ENCODE results near the gene ZBED4.

The ZBED4 gene

GRCh38 chr22:49903322-49904039, 49.8 kb downstream of the ZBED4 start:
- no peak for DNase-seq (ENCODE audit: low spot score)

- no peak for DNase-seq (ENCODE audit: low spot score)
These were observed 50.4 kb downstream of the ZBED4 start for GRCh38 chr22:49904040-49904369.

- no peak for DNase-seq (ENCODE audit: low spot score)
These were observed 51.8 kb downstream of the ZBED4 start for GRCh38 chr22:49905465-49905864.

GRCh38 chr22:49906071-49906798, 52.6 kb downstream of the ZBED4 start:
- DNase-seq (ENCODE audit: low spot score) = no peak

DNA sequence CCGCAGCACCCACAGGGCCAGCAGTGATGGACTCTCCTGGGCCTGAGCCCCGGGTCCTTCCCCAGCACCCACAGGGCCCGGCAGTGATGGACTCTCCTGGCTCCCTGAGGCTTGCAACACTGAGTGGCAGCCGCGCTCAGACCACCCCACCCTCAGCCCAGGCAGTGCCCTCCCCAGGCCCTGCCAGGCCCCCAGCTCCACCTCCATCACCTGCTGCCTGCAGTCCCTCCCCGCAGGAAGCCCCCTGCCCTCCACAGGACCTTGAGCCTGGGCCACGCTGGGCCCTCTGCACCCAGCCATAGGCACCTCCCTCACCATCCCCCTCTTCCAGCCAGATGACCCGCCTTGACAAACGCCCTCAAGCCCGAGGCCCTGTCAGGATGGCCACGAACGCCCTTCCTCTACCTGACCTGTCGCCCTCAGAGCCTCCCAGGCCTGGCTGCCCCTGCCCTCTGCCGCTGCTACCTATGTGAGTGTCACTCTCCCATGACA, 53.2 kb downstream of the ZBED4 start:
- DNase-seq (ENCODE audit: low spot score) = no peak

- no peak for DNase-seq (ENCODE audit: low spot score)
These were observed 54.2 kb downstream of the ZBED4 start for GRCh38 chr22:49907807-49908206.

GRCh38 chr22:49909476-49910205, 56.0 kb downstream of the ZBED4 start:
- no peak for DNase-seq (ENCODE audit: low spot score)

- DNase-seq (ENCODE audit: low spot score) = no peak
These were observed 56.8 kb downstream of the ZBED4 start for GRCh38 chr22:49910229-49911155.

DNA sequence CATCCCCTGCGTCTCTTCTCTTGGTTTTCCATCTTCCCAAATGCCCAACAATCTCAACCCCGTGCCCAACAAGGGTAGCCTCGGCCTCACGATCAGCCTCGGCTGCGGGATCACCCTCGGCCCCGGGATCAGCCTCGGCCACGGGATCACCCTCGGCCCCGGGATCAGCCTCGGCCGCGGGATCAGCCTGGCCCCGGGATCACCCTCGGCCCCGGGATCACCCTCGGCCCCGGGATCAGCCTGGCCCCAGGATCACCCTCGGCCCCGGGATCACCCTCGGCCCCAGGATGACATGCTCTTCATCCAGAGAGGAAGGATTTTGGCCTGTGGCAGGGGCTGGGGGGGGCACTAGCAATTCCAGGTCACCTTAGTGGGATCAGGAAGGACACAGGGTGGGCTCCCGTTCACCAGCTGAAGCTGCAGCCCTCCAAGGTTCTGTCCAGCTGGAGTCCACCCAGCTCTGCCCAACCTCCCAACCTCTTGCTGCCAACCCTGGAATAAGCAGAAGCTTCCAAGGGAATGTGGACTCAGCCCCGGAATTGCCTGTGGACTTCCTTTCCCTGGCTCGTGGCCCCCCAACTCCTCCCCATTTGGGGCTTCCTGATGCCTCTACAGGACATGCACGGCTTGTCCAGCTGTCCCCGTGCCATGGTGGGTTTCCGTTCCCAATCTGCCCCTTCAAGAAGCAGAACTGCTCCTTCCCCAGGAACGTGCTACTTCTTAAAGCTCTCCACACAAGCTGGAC, 58.4 kb downstream of the ZBED4 start:
- DNase-seq (ENCODE audit: low spot score) = no peak

GRCh38 chr22:49913026-49913425, 59.4 kb downstream of the ZBED4 start:
- DNase-seq (ENCODE audit: low spot score) = no peak

GRCh38 chr22:49913446-49913845, 59.8 kb downstream of the ZBED4 start:
- DNase-seq (ENCODE audit: low spot score) = no peak

- no peak for DNase-seq (ENCODE audit: low spot score)
These were observed 60.6 kb downstream of the ZBED4 start for GRCh38 chr22:49914256-49914655.

DNA sequence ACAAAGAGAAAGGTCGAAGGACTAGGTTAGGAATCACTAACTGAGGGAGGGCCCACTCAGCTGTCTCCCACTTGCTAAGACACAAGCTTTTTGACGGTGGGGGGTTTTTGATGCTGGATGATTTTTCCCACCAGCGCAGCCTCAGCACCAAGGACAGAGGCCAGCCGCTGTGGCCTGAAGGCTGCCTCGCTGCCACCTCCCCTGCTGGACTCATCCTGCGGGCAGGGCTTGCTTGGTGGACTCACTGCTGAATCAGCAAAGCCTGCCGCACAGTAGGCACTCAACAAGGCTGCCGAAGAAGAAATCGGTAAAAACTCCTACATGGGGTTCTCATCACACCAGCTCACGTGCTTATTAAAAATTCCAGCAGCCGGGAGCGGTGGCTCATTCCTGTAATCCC, 62.0 kb downstream of the ZBED4 start:
- no peak for DNase-seq (ENCODE audit: low spot score)

DNA sequence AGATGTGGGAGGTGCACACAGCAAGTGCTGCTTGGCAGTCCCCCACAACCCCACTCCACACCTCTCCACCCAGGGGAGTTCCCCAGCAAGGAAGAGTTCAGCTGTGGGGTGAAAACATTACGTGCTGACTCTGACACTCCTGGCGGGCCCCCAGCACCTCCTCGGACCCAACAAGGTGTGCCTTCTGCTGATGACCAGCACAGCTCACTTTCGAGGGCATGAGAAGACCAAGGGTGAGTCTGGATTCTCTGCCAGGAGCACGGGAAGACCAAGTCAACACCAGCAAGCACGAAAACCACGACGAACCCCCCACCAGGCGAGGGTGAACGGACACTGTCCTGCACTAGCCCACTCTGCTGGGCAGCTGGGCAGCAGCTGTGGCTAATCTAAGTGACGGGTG, 63.2 kb downstream of the ZBED4 start:
- no peak for DNase-seq (ENCODE audit: low spot score)

DNA sequence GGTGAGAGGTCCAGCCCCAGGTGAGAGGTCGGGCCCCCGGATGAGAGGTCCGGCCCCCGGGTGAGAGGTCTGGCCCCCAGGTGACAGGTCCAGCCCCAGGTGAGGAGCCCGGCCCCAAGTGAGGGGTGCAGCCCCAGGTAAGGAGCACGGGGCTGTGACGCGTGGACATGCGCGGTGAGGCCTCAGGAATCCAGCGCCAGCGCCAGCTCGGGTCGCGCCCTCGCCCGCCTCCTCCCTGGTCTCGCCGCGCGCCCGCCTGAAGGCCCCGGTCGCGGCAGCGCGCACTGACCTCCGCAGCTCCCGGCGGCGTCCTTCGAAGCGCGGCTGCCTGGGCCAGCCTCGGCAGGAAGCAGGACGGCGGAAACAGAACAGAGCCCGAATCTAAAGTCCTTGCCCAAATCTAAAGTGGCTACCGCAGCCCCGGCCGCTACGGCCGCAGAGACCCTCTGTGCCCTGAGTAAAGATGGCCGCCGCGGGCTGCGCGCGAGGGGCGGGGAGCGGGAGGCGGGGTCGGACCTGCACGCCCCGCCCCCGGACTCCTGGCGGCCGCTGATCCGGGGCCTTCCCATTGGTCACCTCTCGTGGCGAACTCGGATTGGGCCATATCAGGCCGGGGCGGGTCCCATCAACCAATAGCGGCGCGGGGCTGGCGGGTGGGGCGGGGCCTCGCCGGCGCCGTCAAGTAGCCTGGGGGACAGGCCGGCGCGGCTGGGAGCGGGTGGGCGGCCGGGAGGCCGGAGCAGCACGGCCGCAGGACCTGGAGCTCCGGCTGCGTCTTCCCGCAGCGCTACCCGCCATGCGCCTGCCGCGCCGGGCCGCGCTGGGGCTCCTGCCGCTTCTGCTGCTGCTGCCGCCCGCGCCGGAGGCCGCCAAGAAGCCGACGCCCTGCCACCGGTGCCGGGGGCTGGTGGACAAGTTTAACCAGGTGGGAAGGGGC, 64.6 kb downstream of the ZBED4 start, which contains the start of the genes ALG12 and CRELD2:
ALG12 (minus strand) TSS at position 465 of the 937 bp plus-strand sequence. CDS start 4,673 bp downstream, outside the sequence.
CRELD2 (plus strand) TSS at position 661 of the 937 bp plus-strand sequence; CDS start at position 797, 136 bp downstream.
- peak; percentile 96 for DNase-seq (ENCODE audit: low spot score)

GRCh38 chr22:49918911-49919881, 65.6 kb downstream of the ZBED4 start:
- DNase-seq (ENCODE audit: low spot score) = no peak

DNA sequence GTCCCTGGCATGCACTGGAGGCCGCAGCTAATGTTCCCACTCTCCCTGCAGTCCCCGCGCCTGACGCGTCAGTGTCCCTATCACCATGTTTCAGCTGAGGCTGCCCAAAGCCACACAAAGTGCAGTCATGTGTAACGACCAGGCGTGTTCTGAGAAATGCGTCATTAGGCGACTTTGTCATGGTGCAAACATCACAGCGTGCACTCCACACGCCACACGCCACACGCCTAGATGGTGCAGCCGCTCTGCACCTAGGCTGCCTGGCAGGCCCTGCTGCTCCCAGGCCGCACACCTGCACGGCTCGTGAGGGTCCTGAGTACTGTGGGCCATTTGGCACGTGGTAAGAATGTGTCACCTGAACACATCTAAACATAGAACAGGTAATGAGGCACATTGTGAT, 67.2 kb downstream of the ZBED4 start:
- DNase-seq (ENCODE audit: low spot score) = no peak

GRCh38 chr22:49921508-49922278, 68.0 kb downstream of the ZBED4 start:
- no peak for DNase-seq (ENCODE audit: low spot score)

All from CD4-positive, alpha-beta T cell treated with Interleukin-15 for 4 hours (primary cell).